Fibroblast of gingiva (primary cell): Measurements from ENCODE around the gene SPSB1.
"Not testable (repeated sequence)": the region's sequence is repeated elsewhere in the genome, so short reads cannot be mapped to it uniquely, and the experiment has no call there.

Source experiments
- DNase-seq: peaks from one replicate; pipeline ENCODE4 v3.0.0-alpha.2; 2011; ENCODE audit warnings: low read depth

SPSB1 gene

DNA sequence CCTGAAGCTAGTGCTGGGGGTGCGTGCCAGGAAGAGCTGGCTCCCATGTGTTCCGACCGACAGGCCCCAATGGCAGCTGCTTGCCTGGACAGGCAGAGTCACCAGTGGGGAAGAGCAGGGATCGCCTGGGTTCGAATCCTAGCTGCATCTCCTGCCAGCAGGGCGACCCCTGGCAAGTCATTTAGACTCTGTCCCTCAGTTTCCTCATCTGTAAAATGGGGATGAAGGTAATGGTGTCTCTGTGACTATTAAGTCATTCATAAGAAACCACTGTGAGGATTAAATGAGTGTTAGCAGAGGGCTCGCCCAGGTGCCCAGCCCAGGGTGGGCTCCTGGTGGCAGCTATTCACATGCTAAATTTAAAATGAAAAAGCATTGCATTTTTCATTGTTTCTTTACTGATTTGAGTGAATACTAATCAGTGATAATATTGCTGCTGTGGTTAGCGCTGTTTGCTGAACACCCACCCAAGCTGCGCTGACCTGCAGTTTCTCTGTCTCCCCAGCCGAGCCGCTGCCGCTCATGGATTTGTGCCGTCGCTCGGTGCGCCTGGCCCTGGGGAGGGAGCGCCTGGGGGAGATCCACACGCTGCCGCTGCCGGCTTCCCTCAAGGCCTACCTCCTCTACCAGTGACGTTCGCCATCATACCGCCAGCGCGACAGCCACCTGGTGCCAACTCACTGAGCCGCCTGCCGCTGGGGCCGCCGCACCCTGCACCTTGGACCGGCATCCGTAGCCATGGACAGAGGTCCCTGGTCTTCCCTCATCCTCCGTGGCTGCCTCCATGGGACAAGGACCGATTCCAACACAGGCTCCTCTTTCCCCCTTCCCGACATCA lies 74.5 kb downstream of the SPSB1 start:
- no peak for DNase-seq

GRCh38 chr1:9367806-9368205 lies 75.1 kb downstream of the SPSB1 start:
- no peak for DNase-seq

GRCh38 chr1:9368356-9368755 lies 75.7 kb downstream of the SPSB1 start:
- no peak for DNase-seq

- DNase-seq: no peak
These were observed 77.5 kb downstream of the SPSB1 start for GRCh38 chr1:9369964-9370788.

DNA sequence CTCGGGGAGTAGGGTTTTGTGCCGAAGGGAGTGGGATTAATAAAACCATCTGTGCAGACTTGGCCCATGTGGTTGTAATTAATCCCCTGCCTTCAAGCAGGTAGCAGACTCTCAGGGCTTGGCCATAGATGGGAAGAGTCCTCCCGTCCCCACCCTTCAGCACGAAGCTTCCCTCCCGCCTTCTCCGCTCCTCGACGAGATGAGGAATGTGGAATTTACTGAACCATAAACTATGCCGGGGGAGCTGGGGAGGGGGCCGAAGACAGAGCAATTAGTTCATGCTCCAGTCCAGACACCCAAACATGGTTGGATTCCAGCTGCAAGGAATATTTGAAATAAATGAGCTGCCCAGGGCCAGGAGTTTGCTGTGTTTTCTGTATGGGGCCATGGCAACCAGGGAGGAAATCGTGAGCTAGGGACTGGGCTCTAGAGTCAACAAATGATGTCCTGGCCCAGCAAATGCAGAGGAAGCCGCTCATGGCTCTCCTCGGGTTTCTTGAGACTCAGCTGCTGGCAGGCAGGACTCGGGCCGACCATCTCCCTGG lies 78.8 kb downstream of the SPSB1 start:
- DNase-seq: peak; percentile 54

DNA sequence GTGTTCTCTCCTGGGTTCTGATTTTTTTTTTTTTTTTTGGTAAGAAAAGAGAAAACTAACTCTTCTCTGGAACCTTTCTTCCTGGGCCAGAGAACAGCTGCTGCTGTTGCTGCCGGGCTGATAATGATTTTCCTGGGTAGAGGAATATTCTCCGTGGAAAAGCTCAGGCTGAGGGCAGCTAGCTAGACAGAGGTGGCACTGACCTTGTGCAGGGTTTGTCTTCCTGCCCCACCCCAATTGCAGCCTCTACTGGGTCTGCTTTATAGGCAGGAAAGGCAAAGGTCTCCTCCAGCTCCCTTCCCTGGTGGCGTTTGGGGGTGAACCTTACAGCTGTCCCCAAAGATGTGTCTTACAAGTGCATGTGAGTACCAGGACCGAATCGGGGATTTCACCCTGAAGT lies 79.3 kb downstream of the SPSB1 start:
- no peak for DNase-seq

- DNase-seq: no peak
These were observed 80.9 kb downstream of the SPSB1 start for GRCh38 chr1:9373619-9374018.

DNA sequence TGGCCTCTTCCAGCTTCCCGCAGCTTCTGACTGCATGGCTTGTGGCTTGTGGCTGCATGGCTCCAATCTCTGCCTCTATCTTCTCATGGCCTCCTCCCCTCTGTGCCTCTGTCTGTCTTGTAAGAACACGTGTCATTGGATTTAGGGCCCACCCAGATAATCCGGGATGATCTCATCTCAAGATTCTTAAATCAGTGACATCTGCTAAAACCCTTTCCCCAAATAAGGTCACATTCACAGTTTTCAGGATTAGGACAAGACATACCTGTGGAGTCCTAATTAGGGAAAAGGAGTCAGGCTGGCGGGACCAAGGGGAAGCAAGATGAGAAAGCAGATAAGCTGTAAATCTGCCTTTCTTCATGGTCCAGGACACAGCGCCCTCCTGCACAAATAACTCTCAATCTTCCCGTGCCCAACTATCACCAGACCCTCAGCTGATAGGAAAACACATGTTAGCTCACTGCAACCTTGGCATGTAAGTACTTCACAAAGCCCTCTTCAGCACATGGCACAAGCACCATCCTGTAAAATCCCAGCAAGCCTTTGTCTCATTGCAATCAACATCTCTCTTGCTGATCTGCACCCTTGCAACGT lies 82.2 kb downstream of the SPSB1 start:
- DNase-seq: no peak

- DNase-seq: no peak
These were observed 83.2 kb downstream of the SPSB1 start for GRCh38 chr1:9375912-9376311.

DNA sequence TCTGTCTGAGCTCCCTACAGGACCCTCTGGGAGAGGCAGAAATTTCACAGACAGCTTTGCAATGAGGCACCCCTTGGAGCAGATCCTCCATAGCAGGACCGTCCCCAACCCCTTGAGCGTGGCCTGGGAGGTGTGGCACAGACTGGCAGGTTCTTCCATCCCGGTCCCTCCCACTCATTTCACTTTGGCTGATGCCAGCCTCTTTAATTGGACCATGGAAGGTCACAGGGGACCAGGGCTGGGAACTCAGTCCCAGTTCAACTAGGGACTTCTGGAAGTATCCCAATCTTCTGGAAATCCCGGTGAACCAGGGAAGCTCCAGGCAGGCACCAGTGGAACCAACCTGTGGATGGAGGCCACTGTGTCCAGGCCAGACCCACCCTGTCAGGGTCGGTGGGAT lies 83.7 kb downstream of the SPSB1 start:
- no peak for DNase-seq

- peak; percentile 12 for DNase-seq
These were observed 84.2 kb downstream of the SPSB1 start for GRCh38 chr1:9376886-9377333.

- no peak for DNase-seq
These were observed 86.1 kb downstream of the SPSB1 start for GRCh38 chr1:9378801-9379200.

DNA sequence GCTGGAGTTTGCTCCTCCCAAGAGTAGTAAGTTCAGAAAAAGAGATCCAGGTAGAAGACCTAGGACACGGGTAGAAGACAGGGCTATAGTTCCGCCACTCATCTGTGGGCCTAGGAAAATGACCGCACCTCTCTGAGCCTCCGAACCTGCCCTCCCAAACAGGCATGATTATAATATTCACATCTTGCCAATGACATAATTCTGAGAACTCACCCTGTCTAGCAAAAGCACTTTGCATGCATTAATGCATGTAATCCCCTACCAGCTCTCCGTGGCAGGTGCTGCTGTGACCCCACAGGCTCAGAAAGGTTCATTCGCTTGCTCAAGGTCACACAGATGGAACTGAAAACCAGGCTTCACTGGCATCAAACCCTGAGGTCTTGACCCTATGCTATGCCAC lies 88.0 kb downstream of the SPSB1 start:
- no peak for DNase-seq

GRCh38 chr1:9382643-9383491 lies 90.2 kb downstream of the SPSB1 start:
- DNase-seq: no peak

GRCh38 chr1:9384128-9384527 lies 91.4 kb downstream of the SPSB1 start:
- no peak for DNase-seq

GRCh38 chr1:9384751-9385245 lies 92.1 kb downstream of the SPSB1 start:
- no peak for DNase-seq

- not testable (repeated sequence) for DNase-seq
These were observed 92.7 kb downstream of the SPSB1 start for GRCh38 chr1:9385392-9385791.

GRCh38 chr1:9385801-9386573 lies 93.3 kb downstream of the SPSB1 start:
- DNase-seq: no peak

- peak; percentile 14 for DNase-seq
These were observed 95.9 kb downstream of the SPSB1 start for GRCh38 chr1:9388335-9389180.

DNA sequence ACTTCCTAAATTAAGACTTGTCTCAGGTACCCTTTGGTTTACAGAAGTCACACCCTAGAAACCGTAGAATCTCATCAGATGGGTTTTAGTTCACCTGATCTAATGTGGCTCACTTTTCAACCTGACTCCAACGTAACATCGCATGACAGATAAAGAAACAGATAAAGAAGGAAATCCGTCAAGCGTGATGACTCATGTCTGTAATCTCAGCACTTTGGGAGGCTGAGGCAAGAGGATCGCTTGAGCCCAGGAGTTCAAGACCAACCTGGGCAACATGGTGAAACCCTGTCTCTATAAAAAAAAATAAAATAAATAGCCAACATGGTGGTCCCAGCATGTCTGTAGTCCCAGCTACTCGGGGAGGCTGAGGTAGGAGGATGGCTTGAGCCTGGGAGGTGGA lies 97.3 kb downstream of the SPSB1 start:
- DNase-seq: no peak
